Measurements from ENCODE around the gene RPRD2. TPM values are rescaled to one million over a fixed set of nuclear protein-coding genes. Genes with fewer than 3 reads are reported as not detected.

Gene RPRD2
- polyA plus RNA-seq, 3 donors, result 5.9 to 9.7 (median 8.2) TPM

- H3K9ac ChIP-seq (ENCODE audit: insufficient read depth, low read length, poor library complexity, severe bottlenecking), result no peak overlapping the region
- Mint-ChIP-seq H3K27me3 (ENCODE audit: low read depth in 3 of 3) (peaks cover 0 to 2% (median 0%) of the 10 kb centered on the region in 3 donors), H3K27ac (peak overlapping the region in 1 of 7 donors; percentile 10), H3K4me3 (no peak overlapping the region), H3K36me3 (peaks cover 21 to 51% of the 10 kb centered on the region in 2 donors), H3K4me1 (peaks cover 6% of the 10 kb centered on the region), H3K9me3 (peaks cover 0 to 2% (median 0%) of the 10 kb centered on the region in 7 donors)
- TF ChIP-seq CTCF (IDR thresholded peaks at IDR 0.05), result no peak
- no peak overlapping the region for H3K4me2 ChIP-seq (replicated peaks; ENCODE audit: extremely low read depth, low read length, poor library complexity, severe bottlenecking)
- WGBS (ENCODE audit: insufficient coverage), result 100% methylated on average over 3 of the region's 5 CpGs
- H3K4me3 ChIP-seq (replicated peaks in 1 of 3; ENCODE audit: low read depth in 2 of 3, low read length in 3 of 3), result no peak overlapping the region
- no peak overlapping the region for H2AFZ ChIP-seq (ENCODE audit: insufficient read depth, low read depth, low read length, poor library complexity, severe bottlenecking)
- H3K79me2 ChIP-seq (ENCODE audit: insufficient read depth, low read length), result peaks cover 20% of the 10 kb centered on the region
- H3K4me1 ChIP-seq (ENCODE audit: control insufficient read depth in 1 of 2, insufficient read depth in 2 of 2, low read length in 2 of 2), result no peaks in the 10 kb centered on the region
- no peaks in the 10 kb centered on the region for H3K27me3 ChIP-seq (ENCODE audit: control insufficient read depth in 2 of 2, insufficient read depth in 2 of 2, low read length in 2 of 2)
- intact Hi-C loops (cut with micrococcal nuclease), result no loop called here
- no peak for DNase-seq
- H3K36me3 ChIP-seq (replicated peaks in 1 of 2; ENCODE audit: control insufficient read depth in 1 of 2, insufficient read depth in 2 of 2, low read length in 2 of 2), result peaks cover 23 to 53% of the 10 kb centered on the region in 2 donors
- H4K20me1 ChIP-seq (ENCODE audit: insufficient read depth, low read length), result peaks cover 33% of the 10 kb centered on the region
- no peak overlapping the region for H3K27ac ChIP-seq (ENCODE audit: low read depth in 1 of 2, low read length in 2 of 2)
- no peaks in the 10 kb centered on the region for H3K9me3 ChIP-seq (replicated peaks in 1 of 2; ENCODE audit: control insufficient read depth in 1 of 2, insufficient read depth in 1 of 2, low read length in 2 of 2)
Measured at GRCh38 chr1:150420560-150421265, 56.8 kb downstream of the RPRD2 start.

GRCh38 chr1:150422541-150422940 is 58.6 kb downstream of the RPRD2 start:
- no peaks in the 10 kb centered on the region for H3K4me1 ChIP-seq (ENCODE audit: control insufficient read depth in 1 of 2, insufficient read depth in 2 of 2, low read length in 2 of 2)
- peaks cover 0 to 2% (median 0%) of the 10 kb centered on the region in 7 donors for H3K9me3 Mint-ChIP-seq
- no peak overlapping the region for H3K27ac ChIP-seq (ENCODE audit: low read depth in 1 of 2, low read length in 2 of 2)
- intact Hi-C loops (cut with micrococcal nuclease), result no loop called here
- no peak overlapping the region for H3K4me3 ChIP-seq (replicated peaks in 1 of 3; ENCODE audit: low read depth in 2 of 3, low read length in 3 of 3)
- H2AFZ ChIP-seq (ENCODE audit: insufficient read depth, low read depth, low read length, poor library complexity, severe bottlenecking), result no peak overlapping the region
- DNase-seq, result no peak
- WGBS (ENCODE audit: insufficient coverage), result no CpG with 5 or more reads among the region's 2 CpGs
- H3K36me3 ChIP-seq (replicated peaks in 1 of 2; ENCODE audit: control insufficient read depth in 1 of 2, insufficient read depth in 2 of 2, low read length in 2 of 2), result peaks cover 23 to 57% of the 10 kb centered on the region in 2 donors
- H3K79me2 ChIP-seq (ENCODE audit: insufficient read depth, low read length), result peaks cover 10% of the 10 kb centered on the region
- H3K9ac ChIP-seq (ENCODE audit: insufficient read depth, low read length, poor library complexity, severe bottlenecking), result no peak overlapping the region
- H3K4me1 Mint-ChIP-seq, result no peaks in the 10 kb centered on the region
- H3K4me2 ChIP-seq (replicated peaks; ENCODE audit: extremely low read depth, low read length, poor library complexity, severe bottlenecking), result no peak overlapping the region
- no peak for TF ChIP-seq CTCF (IDR thresholded peaks at IDR 0.05)
- H3K27me3 ChIP-seq (ENCODE audit: control insufficient read depth in 2 of 2, insufficient read depth in 2 of 2, low read length in 2 of 2), result no peaks in the 10 kb centered on the region
- H3K27me3 Mint-ChIP-seq (ENCODE audit: low read depth in 3 of 3), result peaks cover 0 to 2% (median 0%) of the 10 kb centered on the region in 3 donors
- H3K9me3 ChIP-seq (replicated peaks in 1 of 2; ENCODE audit: control insufficient read depth in 1 of 2, insufficient read depth in 1 of 2, low read length in 2 of 2), result no peaks in the 10 kb centered on the region
- H4K20me1 ChIP-seq (ENCODE audit: insufficient read depth, low read length), result peaks cover 27% of the 10 kb centered on the region
- no peak overlapping the region for H3K27ac Mint-ChIP-seq
- peaks cover 25 to 50% of the 10 kb centered on the region in 2 donors for H3K36me3 Mint-ChIP-seq
- H3K4me3 Mint-ChIP-seq, result no peak overlapping the region

All from CD14-positive monocyte (primary cell).